Mesothelial cell of epicardium (in vitro differentiated cells): Measurements from ENCODE around the gene ADCY10. TPM values are rescaled to one million over a fixed set of nuclear protein-coding genes. Genes with fewer than 3 reads are reported as not detected.

Experiments used
- DNase-seq, 2 experiments: peaks; one replicate each; pipeline ENCODE4 v3.0.0; 2021; ENCODE audit warnings: low spot score in 2 of 2; ENCODE audit not compliant: unreplicated experiment in 2 of 2
- H3K27ac Mint-ChIP-seq: 2 replicates; pipeline ENCODE4 v1.8.0; 2021; ENCODE audit warnings: mixed read lengths
- H3K27me3 Mint-ChIP-seq: 2 replicates; pipeline ENCODE4 v1.8.0; 2021; ENCODE audit warnings: low read depth, mixed read lengths
- H3K36me3 Mint-ChIP-seq: 2 replicates; pipeline ENCODE4 v1.8.0; 2021; ENCODE audit warnings: mixed read lengths
- H3K4me1 Mint-ChIP-seq: 2 replicates; pipeline ENCODE4 v1.8.0; 2021; ENCODE audit warnings: mixed read lengths
- H3K4me3 Mint-ChIP-seq: 2 replicates; pipeline ENCODE4 v1.8.0; 2021; ENCODE audit warnings: mild to moderate bottlenecking, moderate library complexity, mixed read lengths
- H3K9me3 Mint-ChIP-seq: 2 replicates; pipeline ENCODE4 v1.8.0; 2021; ENCODE audit warnings: mixed read lengths
- total RNA-seq: library from RNA; stranded (reverse); gene quantifications from 3 replicates; pipeline ENCODE4 v1.2.1, GENCODE V29; 2021
- TF ChIP-seq, protein P1 (sequence below): fragments of 200-600 bp; sonication (generic); IDR thresholded peaks from one replicate; pipeline ENCODE4 v1.5.0; 2021; ENCODE audit warnings: antibody characterized with exemption; ENCODE audit not compliant: unreplicated experiment

The ADCY10 gene
- total RNA-seq, 1 donor from 2014 or later, result 0.04 TPM

DNA sequence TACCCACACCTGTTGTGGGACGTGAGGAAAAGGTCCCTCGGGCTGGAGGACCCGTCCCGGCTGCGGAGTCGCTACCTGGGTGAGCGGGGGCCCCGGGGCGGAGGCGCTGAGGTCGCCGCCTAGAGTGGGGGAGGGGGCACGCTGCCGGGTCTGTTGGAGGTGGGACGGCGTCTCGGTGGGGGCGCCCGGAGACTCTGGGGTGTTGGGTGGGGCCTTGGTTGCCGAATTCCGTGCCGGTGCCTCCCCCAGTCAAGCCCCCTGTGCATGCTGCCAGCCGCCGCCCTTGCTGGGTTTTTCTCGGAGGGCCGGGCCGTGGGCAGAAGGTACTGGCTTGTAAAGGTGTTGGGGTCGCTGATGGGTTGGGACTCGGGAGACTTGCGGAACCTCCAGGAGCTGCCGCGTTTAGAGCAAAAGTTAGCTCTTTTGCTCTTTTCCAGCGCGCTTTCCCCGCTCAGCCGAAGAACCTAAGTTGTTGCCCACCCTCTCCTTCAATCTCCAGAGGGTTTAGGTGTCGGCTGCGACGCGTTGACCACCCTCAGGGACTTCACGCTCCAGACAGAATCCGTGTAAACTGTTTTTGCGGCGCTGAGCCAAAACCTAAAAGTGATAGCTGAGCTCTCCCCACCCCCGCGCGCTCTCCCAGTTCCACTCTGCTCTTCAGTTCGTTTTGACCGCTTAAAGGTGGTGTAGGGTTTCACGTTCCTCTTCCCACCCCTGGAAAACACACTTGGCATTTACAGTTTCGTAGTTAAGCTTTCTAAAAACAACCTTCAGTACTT lies 23.2 kb upstream of the ADCY10 start, which contains the start of gene MPC2:
Gene MPC2 (minus strand): TSS at position 143 of the 779 bp plus-strand sequence. CDS start 1,231 bp downstream, outside the sequence.
- Mint-ChIP-seq H3K27ac (peak within 1 kb of the TSS; percentile 100), H3K9me3 (no peaks in the 10 kb centered on the region), H3K4me1 (peaks cover 29% of the 10 kb centered on the region), H3K27me3 (no peaks in the 10 kb centered on the region), H3K4me3 (peak within 1 kb of the TSS; percentile 81), H3K36me3 (no peaks in the 10 kb centered on the region)
- peak; percentile 43 to 72 for DNase-seq
- TF ChIP-seq, protein P1, sequence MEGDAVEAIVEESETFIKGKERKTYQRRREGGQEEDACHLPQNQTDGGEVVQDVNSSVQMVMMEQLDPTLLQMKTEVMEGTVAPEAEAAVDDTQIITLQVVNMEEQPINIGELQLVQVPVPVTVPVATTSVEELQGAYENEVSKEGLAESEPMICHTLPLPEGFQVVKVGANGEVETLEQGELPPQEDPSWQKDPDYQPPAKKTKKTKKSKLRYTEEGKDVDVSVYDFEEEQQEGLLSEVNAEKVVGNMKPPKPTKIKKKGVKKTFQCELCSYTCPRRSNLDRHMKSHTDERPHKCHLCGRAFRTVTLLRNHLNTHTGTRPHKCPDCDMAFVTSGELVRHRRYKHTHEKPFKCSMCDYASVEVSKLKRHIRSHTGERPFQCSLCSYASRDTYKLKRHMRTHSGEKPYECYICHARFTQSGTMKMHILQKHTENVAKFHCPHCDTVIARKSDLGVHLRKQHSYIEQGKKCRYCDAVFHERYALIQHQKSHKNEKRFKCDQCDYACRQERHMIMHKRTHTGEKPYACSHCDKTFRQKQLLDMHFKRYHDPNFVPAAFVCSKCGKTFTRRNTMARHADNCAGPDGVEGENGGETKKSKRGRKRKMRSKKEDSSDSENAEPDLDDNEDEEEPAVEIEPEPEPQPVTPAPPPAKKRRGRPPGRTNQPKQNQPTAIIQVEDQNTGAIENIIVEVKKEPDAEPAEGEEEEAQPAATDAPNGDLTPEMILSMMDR, result no peak

DNA sequence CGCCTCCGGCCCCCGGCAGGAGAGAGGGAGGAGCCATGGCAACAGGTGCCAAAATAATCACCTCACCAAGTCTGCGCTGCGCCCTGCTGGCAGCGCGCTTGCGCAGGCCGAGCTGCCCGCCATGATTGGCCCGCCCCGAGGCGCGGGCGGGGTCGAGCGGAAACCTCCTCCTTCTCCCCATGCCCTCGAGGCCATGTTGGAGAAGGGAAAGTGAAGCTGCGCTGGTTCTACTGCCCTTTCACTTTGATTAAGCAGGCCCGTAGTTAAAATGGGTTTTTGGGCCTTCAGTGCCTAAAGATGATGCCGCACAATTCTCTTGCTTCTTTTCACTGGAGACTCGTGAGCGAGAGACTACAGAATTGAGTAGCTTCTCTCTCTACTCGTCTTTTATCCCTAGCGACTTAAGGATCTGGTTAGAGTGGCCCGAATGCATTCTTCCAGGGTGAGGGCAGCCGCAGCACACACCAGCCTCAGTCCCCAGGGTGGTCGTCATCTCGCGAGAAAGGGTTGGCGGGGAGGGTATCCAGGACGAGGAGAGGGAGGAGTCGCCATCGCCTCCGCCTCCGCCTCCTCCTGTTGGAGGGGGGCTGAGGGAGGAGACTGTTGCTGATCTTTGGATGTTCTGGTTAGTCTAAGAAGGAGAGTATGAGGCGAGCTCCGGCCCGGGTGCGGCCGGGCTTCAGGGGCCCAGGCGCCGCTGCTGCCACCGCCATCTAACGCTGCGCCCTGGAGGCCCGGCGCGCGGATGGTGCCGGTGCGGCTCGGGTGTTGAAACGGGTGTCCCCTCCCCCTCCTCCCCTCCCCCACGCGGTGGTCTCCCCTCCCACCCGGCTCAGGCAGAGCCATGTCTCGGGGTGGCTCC lies 22.4 kb upstream of the ADCY10 start, which contains the start of gene DCAF6:
Gene DCAF6 (plus strand): TSS at position 616 of the 862 bp plus-strand sequence. CDS start 229 bp downstream, at position 845.
- H3K36me3 Mint-ChIP-seq, result no peaks in the 10 kb centered on the region
- H3K27me3 Mint-ChIP-seq, result no peaks in the 10 kb centered on the region
- TF ChIP-seq, protein P1, result no peak
- peak within 1 kb of the TSS; percentile 81 for H3K4me3 Mint-ChIP-seq
- peak; percentile 95 for DNase-seq
- peak within 1 kb of the TSS; percentile 100 for H3K27ac Mint-ChIP-seq
- H3K4me1 Mint-ChIP-seq, result peaks cover 29% of the 10 kb centered on the region
- H3K9me3 Mint-ChIP-seq, result no peaks in the 10 kb centered on the region

DNA sequence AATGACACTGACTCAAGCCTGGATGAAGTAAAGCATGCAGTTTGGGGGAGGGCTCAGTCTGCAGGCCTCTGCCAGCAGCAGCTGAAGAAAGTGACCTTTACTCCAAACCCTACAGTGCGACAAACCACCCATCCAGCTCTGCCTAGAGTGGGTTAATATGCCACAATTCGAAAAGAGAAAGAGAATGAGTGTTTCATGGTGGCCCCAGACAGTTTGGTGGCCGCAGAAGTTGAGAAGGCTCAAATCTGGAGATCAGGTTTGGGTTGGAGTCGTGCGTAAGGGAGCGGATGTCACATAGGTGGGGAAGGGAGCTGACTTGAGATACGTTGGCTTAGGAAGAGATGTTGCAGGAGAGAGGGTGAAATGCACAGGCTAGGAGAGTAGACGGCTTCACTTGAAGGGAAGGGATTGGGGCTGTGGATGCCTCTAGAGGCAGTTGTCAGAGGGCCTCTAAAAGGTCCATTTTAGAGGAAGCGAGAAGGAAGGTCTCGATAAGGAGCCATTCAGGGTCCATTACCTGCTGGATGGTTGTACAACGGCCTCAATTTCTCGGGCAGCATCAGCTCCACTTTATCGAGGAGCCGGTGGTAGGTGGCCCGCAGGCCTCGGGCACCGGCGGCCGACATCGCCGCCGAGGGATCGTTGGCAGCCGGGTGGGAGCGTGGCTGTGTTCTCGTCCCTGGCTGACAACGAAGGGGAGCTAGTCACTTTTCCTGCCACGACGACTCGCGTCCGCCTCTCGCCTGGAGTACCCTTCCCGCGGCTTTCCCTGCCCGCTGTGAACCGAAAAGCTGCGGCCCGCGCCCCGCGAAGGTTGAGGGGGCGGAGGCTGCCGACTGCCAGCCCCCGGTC lies 21.5 kb upstream of the ADCY10 start:
- Mint-ChIP-seq H3K27me3 (no peaks in the 10 kb centered on the region), H3K4me3 (peak overlapping the region; percentile 81), H3K4me1 (peaks cover 29% of the 10 kb centered on the region), H3K27ac (peak overlapping the region; percentile 100), H3K36me3 (no peaks in the 10 kb centered on the region), H3K9me3 (no peaks in the 10 kb centered on the region)
- TF ChIP-seq, protein P1, result no peak
- no peak for DNase-seq

DNA sequence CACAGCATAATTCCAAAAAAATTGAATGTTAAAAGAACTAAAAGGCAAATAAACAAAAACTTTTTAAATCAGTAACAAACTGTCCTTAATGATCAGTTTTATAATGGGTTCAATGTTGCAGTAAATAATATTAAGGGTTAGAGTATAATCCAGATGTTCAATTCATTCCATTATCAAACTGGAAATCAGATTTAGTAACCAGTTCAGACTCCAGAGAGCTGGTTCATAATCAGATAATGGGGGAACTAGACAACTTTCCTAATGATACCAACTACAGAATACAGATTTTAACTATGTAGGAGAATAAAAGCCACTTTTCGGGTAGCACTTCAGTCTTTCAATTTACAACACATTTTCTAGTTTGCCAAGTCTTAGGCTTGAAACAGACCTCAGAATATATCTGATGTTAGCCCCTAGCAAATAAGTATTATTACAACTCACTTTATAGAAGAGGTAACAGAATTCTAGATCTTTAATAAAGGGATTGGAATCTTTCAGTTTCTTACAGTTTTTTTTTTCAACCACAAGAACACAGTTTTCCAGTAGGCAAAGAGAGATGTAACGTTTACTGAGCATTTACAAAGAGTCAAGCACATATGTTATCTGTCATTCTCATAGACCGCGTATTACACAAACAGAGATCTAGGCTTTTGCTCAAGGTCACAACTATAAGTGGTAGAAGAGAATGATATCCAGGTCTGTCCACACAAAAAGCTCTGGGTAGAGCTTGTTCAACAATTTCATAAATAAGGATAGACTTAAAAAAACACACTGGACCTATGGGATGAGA lies 20.7 kb upstream of the ADCY10 start:
- Mint-ChIP-seq H3K9me3 (no peaks in the 10 kb centered on the region), H3K36me3 (no peaks in the 10 kb centered on the region), H3K27ac (peak overlapping the region; percentile 100), H3K4me1 (peaks cover 29% of the 10 kb centered on the region), H3K27me3 (no peaks in the 10 kb centered on the region), H3K4me3 (peak overlapping the region; percentile 81)
- no peak for DNase-seq
- TF ChIP-seq, protein P1, result no peak
